ELR (cell line): ENCODE data around the gene PCDHB7.
"Not testable (repeated sequence)": the region's sequence is repeated elsewhere in the genome, so short reads cannot be mapped to it uniquely, and the experiment has no call there.

Experiments
- DNase-seq: peaks from one replicate; pipeline ENCODE4 v3.0.0-alpha.2; 2015; ENCODE audit warnings: low read depth

Gene PCDHB7

GRCh38 chr5:141172381-141173204 lies at the start of gene PCDHB7:
TSS of gene PCDHB7 (plus strand) at chr5:141172644. CDS start at chr5:141172836, 192 bp downstream.
- peak; percentile 34 for DNase-seq

GRCh38 chr5:141123396-141124135 lies 48.9 kb upstream of the PCDHB7 start:
- not testable (repeated sequence) for DNase-seq

- DNase-seq, result no peak
Observed at GRCh38 chr5:141127305-141127704, 45.1 kb upstream of the PCDHB7 start.

- DNase-seq, result peak; percentile 23
Observed at GRCh38 chr5:141135030-141135717, 37.3 kb upstream of the PCDHB7 start, which contains the start of gene PCDHB5. TSS of gene PCDHB5 (plus strand) at chr5:141135206. CDS start at chr5:141135435, 229 bp downstream.

- no peak for DNase-seq
Observed at GRCh38 chr5:141135718-141136266, 36.7 kb upstream of the PCDHB7 start.

GRCh38 chr5:141137346-141137745 lies 35.1 kb upstream of the PCDHB7 start:
- not testable (repeated sequence) for DNase-seq

GRCh38 chr5:141149812-141150211 lies 22.6 kb upstream of the PCDHB7 start, which contains the start of gene PCDHB6:
TSS of gene PCDHB6 (plus strand) at chr5:141150057. CDS start at chr5:141150258, 201 bp downstream.
- peak; percentile 28 for DNase-seq

GRCh38 chr5:141150224-141150992 lies 22.0 kb upstream of the PCDHB7 start:
- no peak for DNase-seq

GRCh38 chr5:141150993-141151325 lies 21.5 kb upstream of the PCDHB7 start:
- no peak for DNase-seq

GRCh38 chr5:141151632-141152031 lies 20.8 kb upstream of the PCDHB7 start:
- DNase-seq, result not testable (repeated sequence)

GRCh38 chr5:141152096-141152495 lies 20.3 kb upstream of the PCDHB7 start:
- DNase-seq, result not testable (repeated sequence)

GRCh38 chr5:141155540-141156374 lies 16.7 kb upstream of the PCDHB7 start:
- no peak for DNase-seq

- not testable (repeated sequence) for DNase-seq
Observed at GRCh38 chr5:141157356-141157755, 15.1 kb upstream of the PCDHB7 start.

GRCh38 chr5:141157901-141158300 lies 14.5 kb upstream of the PCDHB7 start:
- not testable (repeated sequence) for DNase-seq

- not testable (repeated sequence) for DNase-seq
Observed at GRCh38 chr5:141174291-141175104, 2.1 kb downstream of the PCDHB7 start.

- DNase-seq, result no peak
Observed at GRCh38 chr5:141175933-141176332, 3.5 kb downstream of the PCDHB7 start.

GRCh38 chr5:141177577-141178191 lies 5.2 kb downstream of the PCDHB7 start, which contains the start of gene PCDHB8:
TSS of gene PCDHB8 (plus strand) at chr5:141177790. CDS start at chr5:141178035, 245 bp downstream.
- not testable (repeated sequence) for DNase-seq

- DNase-seq, result not testable (repeated sequence)
Observed at GRCh38 chr5:141179371-141179770, 6.9 kb downstream of the PCDHB7 start.

GRCh38 chr5:141179876-141180275 lies 7.4 kb downstream of the PCDHB7 start:
- DNase-seq, result not testable (repeated sequence)
